Psoas muscle (tissue), 8 donors: Measurements from ENCODE around the gene PAN2. TPM values are rescaled to one million over a fixed set of nuclear protein-coding genes. Genes with fewer than 3 reads are reported as not detected.

Experiments
- ATAC-seq, 4 donors: fragments of 200-7000 bp; cut with Tn5 transposase; one replicate each; pipeline ENCODE4 v1.9.1; 2020; ENCODE audit warnings: moderate library complexity in 3 of 4, mild to moderate bottlenecking in 2 of 4
- DNase-seq, 2 donors: peaks; one replicate each; pipeline ENCODE4 v3.0.0-alpha.2; 2020
- H3K27ac ChIP-seq: fragments of 200-600 bp; one replicate; pipeline ENCODE4 v1.8.0; 2022
- H3K27me3 ChIP-seq, 3 donors: fragments of 200-600 bp in 1 of 3; one replicate each; pipeline versions ENCODE4 v1.6.1 to v1.8.0; 2013 to 2022; ENCODE audit warnings: low read length in 2 of 3, mild to moderate bottlenecking in 2 of 3, moderate library complexity in 1 of 3; ENCODE audit not compliant: insufficient read depth in 3 of 3
- H3K36me3 ChIP-seq, 2 donors: fragments of 200-600 bp in 1 of 2; one replicate each; pipeline versions ENCODE4 v1.6.1 to v1.8.0; 2013 to 2022; ENCODE audit warnings: low read depth in 1 of 2, mild to moderate bottlenecking in 1 of 2, moderate library complexity in 1 of 2; ENCODE audit not compliant: insufficient read depth in 1 of 2
- H3K4me1 ChIP-seq: fragments of 200-600 bp; one replicate; pipeline ENCODE4 v1.8.0; 2022
- H3K4me3 ChIP-seq: fragments of 200-600 bp; one replicate; pipeline ENCODE4 v1.8.0; 2022; ENCODE audit warnings: mild to moderate bottlenecking
- H3K9me3 ChIP-seq: fragments of 200-600 bp; one replicate; pipeline ENCODE4 v1.8.0; 2022
- whole genome bisulfite sequencing, 3 donors: extraction: QIAGEN DNeasy Blood & Tissue Kit; methylation state at CpG; one replicate each; pipeline versions ENCODE4 v1.1.6 to v1.1.7; 2013; 5-methylcytosine and 5-hydroxymethylcytosine counted together
- intact Hi-C, 2 donors: fragments of 100-400 bp; cut with DNase I; formaldehyde crosslinking; loops; one replicate each; pipeline versions ENCODE4 v1.11.0 to v1.14.2; 2022
- polyA plus RNA-seq, 3 donors: library from polyadenylated mRNA; stranded (reverse); fragments of 200-250 nt; gene quantifications; one replicate each; pipeline ENCODE4 v1.2.3, GENCODE V29; 2013
- total RNA-seq, 4 donors: library from RNA; stranded (reverse); fragmentation: NEBNext Ultra II Directional in 2 of 4; extraction: Animal tissue kit (Norgen Biotek cat#: 25700) in 2 of 4; gene quantifications; one replicate each; pipeline versions ENCODE4 v1.2.1 to v1.2.4, GENCODE V29; 2021 to 2023
- TF ChIP-seq, protein P1 (sequence below): fragments of 200-600 bp; IDR thresholded peaks from one replicate; pipeline ENCODE4 v1.8.0; 2022; ENCODE audit warnings: antibody characterized with exemption
- donor health status: healthy with polysubstance abuse.
- donor health status: DM: no; HTN: no; CAD: no; lungs with moderate emphysema.
- donor health status: Bipolar disorder and iron deficiency.
- donor health status: healthy.
- donor health status: DM: yes; HTN: yes; CAD: no.
- donor health status: DM: no; HTN: no; CAD: no.
- donor health status: DM: no; HTN: no; CAD: no.
- donor health status: DM: yes; HTN: yes; CAD: no.

The PAN2 gene
- total and polyA plus RNA-seq, 7 donors = 17.3 to 37.5 (median 25.9) TPM

DNA sequence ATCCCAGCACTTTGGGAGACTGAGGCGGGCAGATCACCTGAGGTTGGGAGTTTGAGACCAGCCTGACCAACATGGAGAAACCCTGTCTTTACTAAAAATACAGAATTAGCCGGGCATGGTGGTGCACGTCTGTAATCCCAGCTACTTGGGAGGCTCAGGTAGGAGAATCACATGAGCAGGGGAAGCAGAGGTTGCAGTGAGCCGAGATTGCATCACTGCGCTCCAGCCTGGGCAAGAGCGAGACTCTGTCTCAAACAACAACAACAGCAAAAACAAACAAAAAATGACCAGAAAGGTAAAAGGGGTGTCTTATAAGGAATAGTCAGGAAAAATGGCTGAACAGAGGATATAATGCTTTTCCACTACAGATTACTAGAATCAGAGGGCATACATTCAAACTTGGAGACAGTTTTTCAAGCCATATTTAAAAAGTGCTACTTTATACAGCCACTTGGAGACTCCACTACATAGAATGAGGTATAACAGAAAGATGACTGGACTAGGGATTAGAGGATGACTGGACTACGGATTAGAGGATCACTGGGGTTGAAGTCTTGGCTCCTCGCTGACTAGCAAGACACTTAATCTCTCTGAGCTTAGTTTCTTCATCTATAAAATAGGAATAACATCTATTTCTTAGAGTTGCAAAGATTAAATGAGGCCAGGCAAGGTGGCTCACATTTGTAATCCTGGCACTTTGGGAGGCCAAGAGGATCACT is 28.8 kb downstream of the PAN2 start:
- DNase-seq = no peak
- H3K4me3 ChIP-seq = no peak overlapping the region
- no peak overlapping the region for H3K27ac ChIP-seq
- WGBS, 3 donors = 86 to 95% (median 88%) methylated on average over 8 of the region's 8 CpGs
- no peaks in the 10 kb centered on the region for H3K9me3 ChIP-seq
- ATAC-seq = no peak
- H3K4me1 ChIP-seq = peaks cover 25% of the 10 kb centered on the region
- peaks cover 4 to 63% of the 10 kb centered on the region in 2 donors for H3K36me3 ChIP-seq
- no peaks in the 10 kb centered on the region for H3K27me3 ChIP-seq
- intact Hi-C loops = no loop called here
- TF ChIP-seq, protein P1, sequence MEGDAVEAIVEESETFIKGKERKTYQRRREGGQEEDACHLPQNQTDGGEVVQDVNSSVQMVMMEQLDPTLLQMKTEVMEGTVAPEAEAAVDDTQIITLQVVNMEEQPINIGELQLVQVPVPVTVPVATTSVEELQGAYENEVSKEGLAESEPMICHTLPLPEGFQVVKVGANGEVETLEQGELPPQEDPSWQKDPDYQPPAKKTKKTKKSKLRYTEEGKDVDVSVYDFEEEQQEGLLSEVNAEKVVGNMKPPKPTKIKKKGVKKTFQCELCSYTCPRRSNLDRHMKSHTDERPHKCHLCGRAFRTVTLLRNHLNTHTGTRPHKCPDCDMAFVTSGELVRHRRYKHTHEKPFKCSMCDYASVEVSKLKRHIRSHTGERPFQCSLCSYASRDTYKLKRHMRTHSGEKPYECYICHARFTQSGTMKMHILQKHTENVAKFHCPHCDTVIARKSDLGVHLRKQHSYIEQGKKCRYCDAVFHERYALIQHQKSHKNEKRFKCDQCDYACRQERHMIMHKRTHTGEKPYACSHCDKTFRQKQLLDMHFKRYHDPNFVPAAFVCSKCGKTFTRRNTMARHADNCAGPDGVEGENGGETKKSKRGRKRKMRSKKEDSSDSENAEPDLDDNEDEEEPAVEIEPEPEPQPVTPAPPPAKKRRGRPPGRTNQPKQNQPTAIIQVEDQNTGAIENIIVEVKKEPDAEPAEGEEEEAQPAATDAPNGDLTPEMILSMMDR = no peak

DNA sequence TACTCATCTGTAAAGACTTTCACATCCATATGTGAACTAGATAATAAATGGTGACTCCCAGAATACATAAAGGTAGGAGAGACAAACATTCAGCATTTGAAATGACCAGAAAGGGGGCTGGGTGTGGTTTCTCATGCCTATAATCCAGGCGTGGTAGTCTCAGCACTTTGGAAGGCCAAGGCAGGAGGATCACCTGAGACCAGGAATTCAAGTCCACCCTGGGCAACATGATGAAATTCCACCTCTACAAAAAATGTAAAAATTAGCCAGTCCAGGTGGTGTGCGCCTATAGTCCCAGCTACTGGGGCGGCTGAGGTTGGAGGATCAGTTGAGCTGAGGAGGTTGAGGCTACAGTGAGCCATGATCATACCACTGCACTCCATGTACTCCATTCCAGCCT is 29.5 kb downstream of the PAN2 start:
- TF ChIP-seq, protein P1 = no peak
- Histone ChIP-seq H3K27ac (no peak overlapping the region), H3K4me3 (no peak overlapping the region), H3K27me3 (no peaks in the 10 kb centered on the region), H3K9me3 (no peaks in the 10 kb centered on the region), H3K4me1 (peaks cover 25% of the 10 kb centered on the region), H3K36me3 (peaks cover 4 to 56% of the 10 kb centered on the region in 2 donors)
- no peak for DNase-seq
- intact Hi-C loops = no loop called here
- 94 to 97% (median 94%) methylated on average over 3 of the region's 3 CpGs for WGBS, 3 donors
- no peak for ATAC-seq

DNA sequence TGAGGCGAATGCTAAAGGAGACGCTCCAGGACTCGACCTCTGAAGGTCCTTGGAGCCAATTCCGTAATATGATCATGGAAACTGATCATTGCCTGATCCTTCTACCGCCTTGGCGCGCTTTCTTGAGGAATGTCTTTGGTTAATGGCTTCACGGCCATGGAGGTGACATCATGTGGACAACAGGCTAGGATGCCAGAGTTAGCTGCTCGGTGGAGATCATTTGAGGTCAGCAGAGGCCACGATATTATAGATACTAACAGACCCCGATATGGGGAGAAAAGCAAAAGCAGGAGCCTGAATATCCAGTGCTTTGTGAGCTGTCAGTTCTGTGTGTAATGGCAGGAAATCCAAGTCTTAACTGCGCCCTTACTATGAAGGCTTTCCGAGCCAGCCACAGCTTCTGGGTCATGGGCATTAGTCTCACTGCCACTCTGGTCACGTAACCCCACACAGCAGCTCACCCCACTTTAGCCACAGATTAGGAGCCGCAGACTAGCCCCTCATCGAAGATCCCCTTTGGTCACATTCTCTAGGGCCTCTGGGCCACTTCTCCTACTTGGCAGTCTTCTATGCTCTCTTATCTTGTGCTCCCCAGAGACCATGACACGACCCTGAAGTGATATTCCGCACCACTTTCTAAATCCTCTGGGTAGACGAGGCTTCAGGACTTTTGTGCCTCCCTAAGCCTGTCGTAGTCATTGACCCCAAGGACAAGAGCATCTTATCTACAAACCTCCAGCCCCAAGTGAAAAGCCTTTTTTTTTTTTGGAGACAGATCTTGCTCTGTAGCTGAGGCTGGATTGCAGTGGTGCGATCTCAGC is 32.9 kb downstream of the PAN2 start:
- TF ChIP-seq, protein P1 = no peak
- H3K4me3 ChIP-seq = peak overlapping the region; percentile 96
- H3K27me3 ChIP-seq = no peaks in the 10 kb centered on the region
- H3K4me1 ChIP-seq = peaks cover 56% of the 10 kb centered on the region
- intact Hi-C loops = no loop called here
- peaks cover 0 to 40% of the 10 kb centered on the region in 2 donors for H3K36me3 ChIP-seq
- H3K9me3 ChIP-seq = no peaks in the 10 kb centered on the region
- peak overlapping the region; percentile 92 for H3K27ac ChIP-seq
- no peak for DNase-seq
- peak; percentile 30 to 60 (median 52) for ATAC-seq
- 18 to 25% (median 23%) methylated on average over 21 of the region's 21 CpGs for WGBS, 3 donors

DNA sequence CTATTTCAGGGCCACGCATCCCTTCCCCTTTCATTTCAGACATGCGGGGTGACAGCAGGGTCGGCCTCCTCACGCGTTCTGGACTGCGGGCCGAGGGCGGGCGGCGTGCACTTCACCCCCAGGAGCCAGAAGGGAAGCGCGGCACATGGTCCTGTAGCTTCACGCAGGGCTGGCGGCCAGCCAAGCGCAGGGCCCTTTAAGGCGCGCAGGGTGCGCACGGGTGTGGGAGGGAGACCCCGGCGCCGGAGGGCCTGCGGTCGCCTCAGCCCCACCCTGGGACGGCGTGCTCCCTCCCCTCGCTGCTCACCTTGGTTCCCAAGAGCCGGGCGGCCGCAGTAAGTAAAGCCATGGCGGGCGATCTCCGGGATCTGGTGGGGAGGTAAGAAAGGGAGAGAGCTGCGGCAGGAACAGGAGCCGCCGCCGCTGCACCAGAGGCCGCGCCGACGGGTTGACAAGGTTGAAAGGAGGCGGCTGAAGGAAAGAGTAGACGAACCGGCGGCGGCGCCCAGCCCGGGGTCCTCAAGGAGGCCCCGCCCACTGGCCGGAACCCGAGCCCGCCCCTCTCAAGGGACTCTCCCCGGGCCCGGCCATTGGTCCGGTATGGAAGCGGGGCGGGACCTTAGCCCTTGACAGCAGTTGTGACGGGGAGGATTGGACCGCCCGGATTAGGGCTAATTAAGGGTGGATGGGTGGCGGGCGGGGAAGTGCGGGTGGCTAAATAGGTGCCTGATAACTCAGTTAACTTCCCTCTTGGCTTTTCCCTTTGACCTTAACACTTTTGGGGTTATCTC is 33.8 kb downstream of the PAN2 start, which contains the start of gene CS:
TSS of gene CS (minus strand) at position 478 of the 791 bp plus-strand sequence. CDS start at position 349, 129 bp downstream.
- Histone ChIP-seq H3K27me3 (no peaks in the 10 kb centered on the region), H3K4me3 (peak within 1 kb of the TSS; percentile 96), H3K27ac (peak within 1 kb of the TSS; percentile 92), H3K36me3 (peaks cover 0 to 33% of the 10 kb centered on the region in 2 donors), H3K9me3 (no peaks in the 10 kb centered on the region), H3K4me1 (peaks cover 56% of the 10 kb centered on the region)
- TF ChIP-seq, protein P1 = no peak
- intact Hi-C loops = no loop called here
- ATAC-seq (peak; percentile 94 to 98 (median 96)), DNase-seq (peak; percentile 99)
- WGBS, 3 donors = 0 to 1% (median 0%) methylated on average over 45 to 63 of the region's 63 CpGs
